Measurements from ENCODE around the gene FYN. TPM values are rescaled to one million over a fixed set of nuclear protein-coding genes. Genes with fewer than 3 reads are reported as not detected.

The FYN gene
- total RNA-seq, 1 experiment from 2014 or later, result 37.8 TPM

- no peak overlapping the region for H3K27ac Mint-ChIP-seq (ENCODE audit: low read depth, unreplicated experiment)
Observed at GRCh38 chr6:111804627-111805235, 68.5 kb downstream of the FYN start.

GRCh38 chr6:111803804-111804203 is 69.4 kb downstream of the FYN start:
- Mint-ChIP-seq H3K9me3 (ENCODE audit: unreplicated experiment) (no peaks in the 10 kb centered on the region), H3K4me1 (ENCODE audit: insufficient read depth, unreplicated experiment) (no peaks in the 10 kb centered on the region), H3K27me3 (ENCODE audit: insufficient read depth, unreplicated experiment) (no peaks in the 10 kb centered on the region), H3K27ac (ENCODE audit: low read depth, unreplicated experiment) (no peak overlapping the region), H3K4me3 (ENCODE audit: unreplicated experiment) (no peak overlapping the region), H3K36me3 (ENCODE audit: insufficient read depth, unreplicated experiment) (no peaks in the 10 kb centered on the region)
- intact Hi-C loops (cut with micrococcal nuclease), result no loop called here
- ChIA-PET CTCF (interaction anchor here (0.7 kb wide), 1 partner anchor 33 kb away, joined by 3 read pairs; no protein-coding TSS in a partner anchor), POLR2A (no interaction called here)
- no peak for DNase-seq (ENCODE audit: unreplicated experiment)
- TF ChIP-seq CTCF (IDR thresholded peaks at IDR 0.05; ENCODE audit: unreplicated experiment), result no peak
- no TSS peak for BruUV-seq (replicated peaks)

More at GRCh38 chr6:111804627-111805235, 68.5 kb downstream of the FYN start:
- no peaks in the 10 kb centered on the region for H3K27me3 Mint-ChIP-seq (ENCODE audit: insufficient read depth, unreplicated experiment)
- intact Hi-C loops (cut with micrococcal nuclease), result no loop called here
- H3K9me3 Mint-ChIP-seq (ENCODE audit: unreplicated experiment), result no peaks in the 10 kb centered on the region
- CTCF ChIA-PET, result no interaction called here
- no peak for TF ChIP-seq CTCF (IDR thresholded peaks at IDR 0.05; ENCODE audit: unreplicated experiment)
- no peak for DNase-seq (ENCODE audit: unreplicated experiment)
- POLR2A ChIA-PET, result no interaction called here
- H3K36me3 Mint-ChIP-seq (ENCODE audit: insufficient read depth, unreplicated experiment), result no peaks in the 10 kb centered on the region
- H3K4me3 Mint-ChIP-seq (ENCODE audit: unreplicated experiment), result no peak overlapping the region
- no TSS peak for BruUV-seq (replicated peaks)
- H3K4me1 Mint-ChIP-seq (ENCODE audit: insufficient read depth, unreplicated experiment), result no peaks in the 10 kb centered on the region

GRCh38 chr6:111803371-111803770 is 69.9 kb downstream of the FYN start:
- no peak for TF ChIP-seq CTCF (IDR thresholded peaks at IDR 0.05; ENCODE audit: unreplicated experiment)
- ChIA-PET POLR2A (no interaction called here), CTCF (interaction anchor here (0.6 to 0.7 kb wide), 2 partner anchors 33 to 51 kb away, joined by 3 read pairs; no protein-coding TSS in a partner anchor)
- Mint-ChIP-seq H3K27ac (ENCODE audit: low read depth, unreplicated experiment) (no peak overlapping the region), H3K9me3 (ENCODE audit: unreplicated experiment) (no peaks in the 10 kb centered on the region), H3K4me3 (ENCODE audit: unreplicated experiment) (no peak overlapping the region), H3K36me3 (ENCODE audit: insufficient read depth, unreplicated experiment) (no peaks in the 10 kb centered on the region), H3K27me3 (ENCODE audit: insufficient read depth, unreplicated experiment) (no peaks in the 10 kb centered on the region), H3K4me1 (ENCODE audit: insufficient read depth, unreplicated experiment) (no peaks in the 10 kb centered on the region)
- BruUV-seq (replicated peaks), result no TSS peak
- no peak for DNase-seq (ENCODE audit: unreplicated experiment)
- intact Hi-C loops (cut with micrococcal nuclease), result no loop called here

GRCh38 chr6:111802720-111803330 is 70.4 kb downstream of the FYN start:
- no TSS peak for BruUV-seq (replicated peaks)
- Mint-ChIP-seq H3K36me3 (ENCODE audit: insufficient read depth, unreplicated experiment) (no peaks in the 10 kb centered on the region), H3K4me3 (ENCODE audit: unreplicated experiment) (no peak overlapping the region), H3K9me3 (ENCODE audit: unreplicated experiment) (no peaks in the 10 kb centered on the region), H3K27ac (ENCODE audit: low read depth, unreplicated experiment) (no peak overlapping the region), H3K4me1 (ENCODE audit: insufficient read depth, unreplicated experiment) (no peaks in the 10 kb centered on the region), H3K27me3 (ENCODE audit: insufficient read depth, unreplicated experiment) (no peaks in the 10 kb centered on the region)
- intact Hi-C loops (cut with micrococcal nuclease), result no loop called here
- ChIA-PET POLR2A (no interaction called here), CTCF (interaction anchor here (0.6 to 0.7 kb wide), 2 partner anchors 32 to 52 kb away, joined by 3 read pairs; no protein-coding TSS in a partner anchor)
- DNase-seq (ENCODE audit: unreplicated experiment), result no peak
- no peak for TF ChIP-seq CTCF (IDR thresholded peaks at IDR 0.05; ENCODE audit: unreplicated experiment)
